Activated CD4-positive, CD25-positive, alpha-beta regulatory T cell treated with anti-CD3 and anti-CD28 coated beads, Interleukin-2, amount 50 U/mL, for 24 hours (primary cell): ENCODE data around the gene SYP.
"Not testable (repeated sequence)": the region's sequence is repeated elsewhere in the genome, so short reads cannot be mapped to it uniquely, and the experiment has no call there.

Experiments
- ATAC-seq, 2 donors: fragments of 150-1000 bp; cut with Tn5 transposase; one replicate each; pipeline ENCODE4 v1.10.0; 2021; ENCODE audit warnings: mild to moderate bottlenecking in 1 of 2, moderate library complexity in 1 of 2

Gene SYP

DNA sequence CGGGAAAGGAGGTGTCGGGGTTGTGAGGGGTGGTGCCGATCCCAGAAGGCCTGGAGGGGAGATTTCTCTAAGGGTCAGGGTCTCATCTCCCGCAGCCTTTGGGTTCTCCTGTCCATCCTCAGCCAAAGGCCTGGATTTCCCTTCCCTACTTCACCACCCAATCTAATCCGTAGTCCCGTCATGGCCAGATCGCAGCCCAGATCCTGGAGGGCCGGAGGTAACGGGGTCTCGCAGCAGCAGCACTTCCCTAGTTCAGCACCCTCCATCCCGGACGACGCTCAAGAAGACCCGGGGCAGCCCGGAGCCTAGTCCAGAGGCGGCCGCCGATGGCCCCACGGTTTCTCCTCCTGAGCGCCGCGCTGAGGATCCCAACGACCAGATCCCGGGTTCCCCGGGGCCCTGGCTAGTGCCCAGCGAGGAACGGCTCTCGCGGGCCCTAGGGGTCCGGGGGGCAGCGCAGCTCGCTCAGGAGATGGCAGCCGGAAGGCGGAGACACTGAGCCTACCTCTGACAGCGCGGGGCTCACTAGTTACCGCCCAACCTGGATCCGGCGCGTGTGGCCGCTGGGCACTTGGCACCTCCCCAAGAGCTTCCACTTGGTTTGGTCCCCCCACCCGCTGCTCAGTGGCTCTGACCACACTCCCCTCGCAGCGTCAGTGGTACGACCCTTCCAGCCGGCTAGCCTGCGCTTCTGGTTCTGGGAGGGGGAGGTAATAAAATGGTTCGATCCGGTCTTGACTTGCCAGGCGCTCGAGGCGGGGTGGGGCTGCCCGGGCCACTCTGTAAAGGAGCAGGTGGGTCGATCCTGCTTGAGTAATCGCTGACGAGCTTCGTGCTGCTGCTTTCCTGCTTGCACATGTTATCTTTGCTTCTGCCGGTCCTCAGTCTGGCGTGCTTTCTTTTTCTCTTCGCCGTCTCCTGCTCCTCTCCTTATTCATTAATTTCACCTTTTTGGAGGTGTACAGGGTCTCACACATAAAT lies 33.8 kb downstream of the SYP start:
- ATAC-seq, result peak; percentile 67 to 70

DNA sequence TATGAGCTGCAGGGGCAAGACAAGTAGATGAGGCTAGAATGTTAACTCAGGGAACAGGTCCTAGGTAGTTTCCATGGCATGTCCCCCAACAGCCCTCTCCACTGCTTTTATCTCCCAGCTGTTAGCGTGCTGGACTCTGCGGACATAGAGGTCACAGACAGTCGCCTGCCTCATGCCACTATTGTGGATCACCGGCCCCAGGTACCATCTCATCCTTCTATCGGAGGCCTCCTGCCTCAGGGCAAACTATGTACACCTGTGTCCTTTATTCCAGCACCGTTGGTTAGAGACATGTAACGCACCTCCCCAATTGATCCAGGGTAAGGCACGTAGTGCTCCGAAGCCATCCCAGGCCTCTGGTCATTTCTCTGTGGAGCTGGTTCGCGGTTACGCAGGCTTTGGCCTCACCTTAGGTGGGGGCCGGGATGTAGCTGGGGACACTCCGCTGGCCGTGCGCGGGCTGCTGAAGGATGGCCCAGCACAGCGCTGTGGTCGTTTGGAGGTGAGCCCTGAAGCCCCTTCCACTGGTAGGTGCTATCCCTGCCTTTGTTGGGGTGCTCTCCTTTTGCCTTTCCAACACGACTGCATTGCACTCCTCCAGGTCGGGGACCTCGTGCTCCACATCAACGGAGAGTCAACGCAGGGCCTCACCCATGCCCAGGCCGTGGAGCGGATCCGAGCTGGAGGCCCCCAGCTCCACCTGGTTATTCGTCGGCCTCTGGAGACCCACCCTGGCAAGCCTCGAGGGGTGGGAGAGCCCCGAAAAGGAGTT lies 35.2 kb downstream of the SYP start:
- no peak for ATAC-seq

- peak; percentile 56 to 62 for ATAC-seq
Measured at GRCh38 chrX:49163555-49164419, 36.2 kb downstream of the SYP start.

- ATAC-seq, result no peak
Measured at GRCh38 chrX:49162620-49163019, 37.4 kb downstream of the SYP start, which contains the start of gene MAGIX. TSS of gene MAGIX (plus strand) at chrX:49162758. CDS start at chrX:49162890, 132 bp downstream.

- ATAC-seq, result no peak
Measured at GRCh38 chrX:49161632-49162031, 38.4 kb downstream of the SYP start.

- ATAC-seq, result no peak
Measured at GRCh38 chrX:49160908-49161307, 39.1 kb downstream of the SYP start.

DNA sequence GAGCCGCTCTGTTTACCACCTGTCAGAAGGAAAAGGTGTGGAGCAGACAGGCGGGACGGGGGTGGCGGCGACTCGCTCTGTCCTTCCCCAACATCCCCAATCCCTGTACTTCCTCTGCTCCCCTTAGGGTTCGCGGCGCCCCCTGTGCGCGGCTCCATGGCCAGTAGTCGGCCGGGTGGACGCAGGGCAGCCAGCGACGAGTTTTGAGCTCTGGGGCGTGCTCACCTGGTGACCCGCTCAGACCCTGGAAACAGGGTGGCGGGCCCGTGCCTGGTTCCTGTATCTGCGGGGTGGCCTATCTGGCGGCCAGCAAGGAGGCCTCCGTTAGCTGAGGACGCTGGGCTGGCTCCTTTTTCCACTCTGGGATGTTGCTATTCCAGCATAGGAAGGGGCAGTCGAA lies 42.8 kb downstream of the SYP start:
- ATAC-seq, result no peak

DNA sequence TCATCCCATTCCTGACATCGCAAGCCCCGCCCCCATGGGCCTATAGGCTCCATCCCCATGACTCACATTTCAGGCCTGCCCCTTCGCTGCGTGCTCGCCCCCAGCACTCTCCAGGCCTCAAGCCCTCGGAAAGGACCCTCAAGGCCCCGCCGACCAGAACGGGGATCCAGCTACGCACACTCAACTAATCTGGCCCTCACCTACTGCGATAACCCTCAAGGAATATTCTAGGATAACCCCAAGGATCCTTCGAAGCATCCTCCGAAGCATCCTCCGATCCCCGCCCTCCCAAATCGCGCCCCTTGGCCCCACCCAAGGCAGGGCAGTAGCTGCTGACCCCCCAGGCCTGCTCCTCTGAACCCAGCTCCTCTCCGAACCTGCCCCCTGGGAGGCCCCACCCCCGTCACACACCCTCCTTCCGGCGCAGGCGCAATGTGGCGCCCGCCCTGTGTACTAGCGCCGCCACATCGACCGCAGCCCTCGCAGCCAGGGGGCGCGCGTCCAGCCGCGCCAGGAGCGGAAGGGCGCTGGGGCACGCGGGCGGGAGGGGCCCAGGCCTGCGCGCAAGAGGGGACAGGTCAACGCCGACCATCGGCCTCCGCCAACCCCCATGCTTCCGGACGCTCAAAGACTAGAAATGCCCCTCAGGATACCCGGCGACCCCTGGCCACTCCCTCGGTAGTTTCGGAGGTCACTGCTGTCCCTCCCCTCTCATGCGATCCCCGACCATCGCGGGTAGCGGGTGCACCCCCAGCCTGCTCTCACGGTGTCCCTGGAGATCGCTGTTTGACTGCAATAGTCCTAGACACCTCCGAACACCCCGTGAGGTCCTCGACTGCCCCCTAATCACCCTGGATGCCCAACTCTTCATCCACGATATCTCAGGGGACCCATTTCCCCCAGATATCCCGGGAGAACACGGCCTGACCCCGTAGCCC lies 43.8 kb downstream of the SYP start:
- ATAC-seq, result peak; percentile 91 to 92

DNA sequence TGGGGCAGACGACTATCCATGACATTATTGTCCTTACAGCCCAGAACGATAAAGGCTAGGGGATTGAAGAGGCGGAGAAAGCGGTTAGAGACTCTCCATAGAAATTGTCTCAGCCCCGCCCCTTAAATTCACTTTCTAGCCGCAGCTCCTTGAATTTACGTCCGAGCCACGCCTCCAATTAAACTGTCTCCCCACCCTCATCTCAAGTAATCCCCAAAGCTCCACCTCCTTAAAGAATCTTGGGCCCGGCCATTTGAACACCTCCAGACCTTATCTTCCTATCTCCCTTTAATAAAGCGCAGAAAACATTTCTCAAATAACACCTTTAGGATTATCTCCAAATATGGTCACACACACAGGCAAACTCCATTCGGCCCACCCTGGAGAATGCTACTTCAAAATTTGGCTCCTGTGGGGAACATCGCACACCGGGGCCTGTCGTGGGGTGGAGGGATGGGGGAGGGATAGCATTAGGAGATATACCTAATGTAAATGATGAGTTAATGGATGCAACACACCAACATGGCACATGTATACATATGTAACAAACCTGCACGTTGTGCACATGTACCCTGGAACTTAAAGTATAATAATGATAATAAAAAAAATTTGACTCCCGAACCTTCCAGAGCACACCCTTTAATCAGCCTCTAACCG lies 44.6 kb downstream of the SYP start:
- peak in 1 of 2 donors; percentile 3 for ATAC-seq

GRCh38 chrX:49153467-49153866 lies 46.5 kb downstream of the SYP start:
- no peak for ATAC-seq

- not testable (repeated sequence) for ATAC-seq
Measured at GRCh38 chrX:49149291-49149690, 50.7 kb downstream of the SYP start.

GRCh38 chrX:49148390-49149100 lies 51.4 kb downstream of the SYP start:
- ATAC-seq, result not testable (repeated sequence)

DNA sequence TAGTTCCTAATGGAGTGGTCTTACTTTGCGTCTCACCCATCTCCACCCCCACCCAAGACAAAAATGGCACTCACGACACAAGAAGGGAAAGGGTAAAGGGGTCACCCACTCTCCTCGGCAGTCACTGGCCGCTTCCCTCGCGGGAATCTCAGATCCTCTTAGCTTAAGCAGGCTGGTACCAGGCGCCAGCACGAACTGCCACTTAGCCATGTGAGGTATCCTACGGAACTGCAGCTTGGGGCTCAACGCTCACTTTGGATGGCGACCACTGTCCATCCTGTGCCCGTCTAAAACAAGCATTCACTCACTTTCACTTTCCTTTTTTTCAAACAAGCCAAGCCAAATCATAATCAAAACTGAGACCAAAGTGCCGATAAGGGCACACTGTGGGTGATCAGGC lies 52.1 kb downstream of the SYP start:
- ATAC-seq, result no peak

DNA sequence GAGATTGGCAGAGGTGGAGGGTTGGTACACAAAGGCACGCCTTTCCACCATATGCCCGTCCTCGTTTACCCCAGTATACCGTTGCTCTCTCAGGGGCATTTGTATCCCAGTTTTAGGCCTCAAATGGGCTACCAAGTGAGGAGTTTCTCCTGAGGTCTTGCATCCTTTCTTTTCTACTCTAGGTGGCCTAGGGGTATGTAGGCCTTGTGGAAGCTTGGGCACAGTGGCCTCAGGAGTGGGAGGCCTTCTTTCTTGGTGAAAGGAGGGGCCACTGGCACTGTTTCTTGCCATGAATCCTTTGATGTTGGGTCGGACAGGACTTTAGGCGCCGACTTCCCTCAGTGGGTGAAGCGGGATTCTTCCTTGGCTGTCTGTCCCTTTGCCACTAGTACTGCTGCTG lies 52.7 kb downstream of the SYP start:
- no peak for ATAC-seq

- ATAC-seq, result peak in 1 of 2 donors; percentile 48
Measured at GRCh38 chrX:49143154-49143553, 56.8 kb downstream of the SYP start.

- not testable (repeated sequence) for ATAC-seq
Measured at GRCh38 chrX:49142264-49142663, 57.7 kb downstream of the SYP start.

DNA sequence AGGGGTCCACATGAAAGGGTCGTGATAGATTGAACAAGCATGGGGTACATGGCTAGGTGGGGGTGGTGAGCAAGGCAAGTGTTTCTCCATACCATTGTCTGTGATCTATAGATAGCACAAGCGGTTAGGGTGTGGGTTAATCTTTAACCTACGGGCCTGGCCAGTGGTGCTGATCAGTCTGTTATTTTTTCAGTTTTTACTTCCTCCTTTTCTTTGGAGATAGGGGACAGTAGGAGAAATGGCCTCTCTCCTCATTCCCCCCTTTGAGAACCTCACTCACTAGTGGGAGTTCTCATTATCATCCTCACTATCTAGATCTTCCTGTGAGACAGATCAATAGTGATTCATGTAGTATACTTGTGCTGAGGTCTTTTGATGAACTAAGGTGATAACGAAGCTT lies 60.3 kb downstream of the SYP start:
- ATAC-seq, result no peak
